Measurements from ENCODE around the gene C1orf115.
"Not testable (repeated sequence)": the region's sequence is repeated elsewhere in the genome, so short reads cannot be mapped to it uniquely, and the experiment has no call there.

C1orf115 gene

DNA sequence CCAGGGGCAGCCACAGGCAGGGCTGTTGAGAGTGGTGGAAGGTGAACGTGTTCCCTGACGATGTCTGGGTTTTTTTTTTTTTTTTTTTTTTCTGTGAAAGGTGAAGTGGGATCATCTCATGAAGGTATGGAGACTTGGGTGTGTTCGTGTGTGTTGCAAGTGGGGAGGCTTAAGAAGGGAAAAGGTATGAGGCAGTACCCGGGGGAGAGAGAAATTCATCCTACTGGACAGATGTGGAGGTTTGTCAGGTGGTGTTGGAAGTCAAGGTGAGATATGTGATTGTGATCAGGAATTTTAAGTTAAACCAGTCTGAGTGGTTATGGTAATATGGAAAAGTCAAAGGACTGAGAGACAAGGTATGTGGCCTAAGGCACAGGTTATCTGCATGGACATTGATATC lies 5.3 kb downstream of the C1orf115 start:
- DNase-seq, result no peak

DNA sequence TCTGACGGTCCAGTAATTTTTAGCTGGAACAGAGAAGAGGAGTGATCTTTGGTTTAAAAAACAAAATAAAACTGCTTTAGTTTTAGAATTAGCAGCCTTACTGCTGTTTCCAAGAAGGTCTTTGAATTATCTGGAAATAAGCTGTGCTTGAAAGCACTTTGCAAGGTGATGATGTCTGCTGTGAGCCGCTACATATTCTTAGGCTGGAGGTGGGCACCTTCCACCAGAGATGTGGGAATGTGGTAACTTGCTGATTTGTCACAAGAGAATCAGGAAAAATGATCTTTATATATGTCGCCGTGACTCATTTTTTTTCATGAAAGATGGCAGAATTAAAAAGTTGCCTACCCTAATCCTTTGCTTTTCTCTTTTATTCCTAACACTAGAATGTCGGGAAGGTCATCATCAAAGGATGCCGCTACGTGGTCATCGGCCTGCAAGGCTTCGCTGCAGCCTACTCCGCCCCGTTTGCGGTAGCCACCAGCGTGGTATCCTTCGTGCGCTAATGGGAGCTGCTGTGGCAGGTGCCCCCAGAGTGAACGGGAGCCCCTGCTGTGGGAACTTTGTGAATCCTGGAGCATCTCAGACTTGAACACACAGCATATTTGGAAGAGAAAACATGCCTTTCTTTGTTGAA lies 6.2 kb downstream of the C1orf115 start:
- DNase-seq, result no peak

DNA sequence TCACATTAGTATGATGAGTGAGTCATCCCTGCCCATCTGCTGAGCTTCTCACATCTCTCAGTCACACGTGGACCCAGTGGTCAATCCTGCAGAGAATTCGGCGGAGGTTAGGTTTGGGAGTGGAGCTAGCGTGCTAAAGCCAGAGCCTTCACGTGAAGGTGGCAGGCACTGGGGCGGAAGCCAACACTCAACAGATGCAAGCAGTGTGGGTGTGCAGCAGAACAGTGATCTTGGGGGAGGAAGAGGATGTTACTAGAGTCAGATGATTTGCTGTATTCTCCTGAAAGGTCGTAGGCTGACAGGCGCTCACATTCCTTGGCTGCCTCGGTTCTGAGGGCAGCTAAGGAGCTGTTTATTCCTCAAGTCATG lies 6.7 kb downstream of the C1orf115 start:
- no peak for DNase-seq

DNA sequence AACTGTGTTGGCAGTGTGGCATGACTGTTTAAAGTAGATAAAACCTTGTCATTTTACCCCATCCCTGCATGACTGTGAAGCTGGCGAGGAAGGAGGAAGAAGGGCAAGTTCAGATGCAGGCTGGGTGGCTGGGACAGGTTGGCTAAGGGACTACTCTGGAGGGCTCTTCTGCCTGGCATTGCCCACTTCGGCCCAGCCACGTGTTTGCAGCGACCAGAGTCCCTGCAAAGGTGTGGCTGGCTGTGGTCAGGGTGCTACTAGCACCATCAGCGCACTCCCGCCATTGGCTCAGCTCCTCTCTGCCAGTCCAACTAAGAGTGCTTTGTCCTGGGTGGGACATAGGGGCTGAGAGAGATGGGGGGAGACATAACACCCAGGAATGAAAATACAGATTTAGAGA lies 7.2 kb downstream of the C1orf115 start:
- no peak for DNase-seq

DNA sequence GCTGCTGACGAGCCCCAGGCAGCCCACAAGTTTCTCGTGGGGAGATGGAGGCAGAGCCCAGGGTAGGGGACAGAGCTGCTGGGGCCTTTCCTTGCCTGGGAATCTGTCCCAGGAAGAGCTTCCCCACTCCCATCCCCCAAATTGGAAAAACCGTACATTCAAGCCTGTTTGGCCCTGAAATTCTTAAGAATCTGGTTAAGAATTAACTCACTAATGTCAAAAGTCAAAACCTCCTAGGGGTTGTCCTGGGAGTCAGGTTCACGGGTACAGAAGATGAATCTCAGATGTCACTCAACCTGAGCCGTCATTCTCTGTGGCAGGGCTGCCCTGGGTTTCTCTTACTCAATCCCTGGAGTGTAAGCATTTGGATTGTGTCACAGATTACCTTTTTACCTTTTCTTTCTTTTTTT lies 8.4 kb downstream of the C1orf115 start:
- DNase-seq, result no peak

DNA sequence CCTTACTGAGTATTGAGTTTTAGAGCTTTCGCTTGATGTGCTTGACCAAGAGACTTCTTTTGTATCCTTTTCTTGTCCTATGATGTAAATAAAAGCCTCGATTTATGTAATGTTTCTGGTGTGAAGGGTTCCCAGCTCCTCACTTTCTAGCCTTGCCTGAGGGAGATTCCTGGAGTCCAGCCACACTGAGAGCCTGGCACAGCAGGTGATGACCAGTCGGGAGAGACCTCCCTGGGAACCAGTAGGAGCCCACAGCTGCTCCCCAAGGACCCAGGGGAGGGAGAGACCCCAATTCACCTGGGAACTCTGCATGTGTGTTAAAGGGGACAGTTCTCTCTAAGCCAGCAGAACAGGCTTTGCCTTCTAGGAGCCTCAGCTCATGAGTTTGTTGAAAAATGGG lies 8.9 kb downstream of the C1orf115 start:
- DNase-seq, result no peak

DNA sequence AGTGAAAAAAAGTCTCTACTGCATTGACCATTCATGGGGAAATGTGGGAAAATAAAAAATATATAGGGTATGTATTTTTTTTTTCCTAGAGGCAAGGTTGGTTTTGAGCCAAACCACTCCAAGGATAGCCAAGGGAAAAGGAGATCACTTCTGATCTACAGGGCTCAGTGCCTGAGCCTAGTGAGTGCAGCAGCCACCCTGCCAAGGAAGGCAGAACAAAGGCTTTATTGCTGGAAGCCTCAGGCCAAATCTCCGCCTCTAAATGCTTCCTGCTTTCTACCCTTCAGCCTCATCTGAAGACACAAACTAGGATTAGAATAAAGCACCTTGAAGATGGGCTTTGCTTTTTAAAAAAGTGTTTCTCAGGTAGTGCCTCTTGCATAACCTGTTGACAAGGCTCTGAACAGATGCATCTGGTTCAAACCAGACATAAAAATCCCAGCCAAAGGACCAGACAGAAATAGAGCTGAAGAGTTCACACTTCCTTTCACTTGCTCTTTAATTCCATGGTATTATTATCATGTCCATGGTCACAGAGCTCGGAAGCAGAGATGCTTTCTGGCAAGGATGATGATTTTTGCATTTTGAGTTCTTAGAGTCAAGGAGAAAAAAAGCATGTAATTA lies 10.5 kb downstream of the C1orf115 start:
- DNase-seq, result no peak

DNA sequence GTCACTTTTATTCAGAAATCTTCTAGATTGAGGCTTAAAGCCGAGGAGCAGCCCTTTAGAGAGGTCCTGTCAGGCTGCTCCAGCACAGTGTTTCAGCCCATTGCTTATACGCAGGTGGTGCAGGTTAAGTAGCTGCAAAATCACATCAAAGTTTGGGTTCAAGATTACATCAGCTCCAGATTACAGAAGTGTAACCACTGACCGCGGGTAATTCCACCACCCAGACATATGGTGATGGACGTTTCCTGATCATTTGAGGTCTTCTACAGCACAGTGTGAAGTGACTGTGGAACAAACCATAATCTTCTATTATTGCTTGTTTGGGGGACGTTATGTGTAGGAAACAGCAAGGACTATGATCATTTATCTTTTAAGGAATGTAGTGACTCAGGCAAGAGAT lies 11.8 kb downstream of the C1orf115 start:
- DNase-seq, result no peak

DNA sequence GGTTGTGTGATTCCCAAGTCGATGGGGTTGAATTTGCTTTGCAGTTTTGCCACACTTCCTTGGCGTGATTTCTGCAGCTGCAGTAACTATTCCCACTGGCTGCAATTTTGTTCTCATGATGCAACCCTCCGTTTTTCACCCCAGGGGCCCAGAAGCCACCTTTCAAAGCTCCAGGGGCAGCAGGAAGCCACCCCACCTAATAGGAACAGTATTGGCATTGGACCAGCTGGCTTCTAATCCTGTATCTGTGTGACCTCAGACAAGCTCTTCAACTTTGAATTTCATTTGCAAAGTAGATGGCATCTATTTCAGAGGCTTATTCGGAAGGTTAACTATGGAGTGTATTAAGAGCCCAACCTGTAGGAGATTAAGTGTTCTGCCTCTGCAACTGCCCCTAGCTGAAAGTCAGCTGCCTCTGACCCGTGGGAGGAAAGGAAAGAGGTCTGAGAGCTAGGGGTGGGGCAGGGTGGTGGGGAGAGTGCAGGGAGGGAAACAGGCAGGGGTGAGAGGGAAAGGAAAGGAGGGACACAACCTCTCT lies 12.6 kb downstream of the C1orf115 start:
- no peak for DNase-seq

DNA sequence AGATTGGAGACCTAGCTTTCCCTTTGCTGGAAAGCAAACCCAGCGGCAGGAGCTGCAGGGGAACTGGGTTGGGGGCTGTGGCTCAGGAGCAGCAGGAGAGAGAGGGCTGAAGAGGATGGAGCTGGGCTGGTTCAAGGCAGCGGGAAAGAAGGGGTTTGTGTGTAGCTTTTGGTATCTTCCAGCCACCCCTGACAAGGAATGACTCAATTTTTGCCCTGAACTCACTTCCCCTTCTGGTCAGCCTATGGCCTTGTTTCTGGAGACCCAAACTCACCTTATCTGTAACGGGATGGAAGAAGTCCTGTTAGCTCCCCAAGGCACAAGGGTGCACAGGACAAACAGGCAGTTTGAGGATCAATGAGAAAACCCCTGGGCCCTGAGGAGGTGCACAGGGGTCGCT lies 13.1 kb downstream of the C1orf115 start:
- DNase-seq, result no peak

DNA sequence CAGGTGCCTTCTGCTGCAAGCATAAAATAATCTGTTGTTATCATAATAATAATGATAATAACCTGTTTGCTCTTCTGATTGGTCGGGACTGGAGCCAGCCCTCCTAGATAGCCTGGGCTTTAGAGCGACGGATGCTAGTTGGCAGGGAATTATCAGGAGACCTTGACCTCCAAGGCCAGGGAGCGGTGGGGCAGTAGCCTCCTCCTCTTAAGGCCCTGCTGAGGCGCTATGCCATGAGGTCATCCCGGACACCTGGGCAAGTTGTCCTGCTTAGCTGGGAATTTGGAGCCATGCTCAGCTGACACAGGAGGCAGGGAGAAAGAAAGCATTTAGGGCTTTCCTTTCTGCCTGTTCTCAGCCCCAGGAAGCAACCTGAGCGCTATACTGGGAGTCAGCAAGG lies 15.6 kb downstream of the C1orf115 start:
- no peak for DNase-seq

DNA sequence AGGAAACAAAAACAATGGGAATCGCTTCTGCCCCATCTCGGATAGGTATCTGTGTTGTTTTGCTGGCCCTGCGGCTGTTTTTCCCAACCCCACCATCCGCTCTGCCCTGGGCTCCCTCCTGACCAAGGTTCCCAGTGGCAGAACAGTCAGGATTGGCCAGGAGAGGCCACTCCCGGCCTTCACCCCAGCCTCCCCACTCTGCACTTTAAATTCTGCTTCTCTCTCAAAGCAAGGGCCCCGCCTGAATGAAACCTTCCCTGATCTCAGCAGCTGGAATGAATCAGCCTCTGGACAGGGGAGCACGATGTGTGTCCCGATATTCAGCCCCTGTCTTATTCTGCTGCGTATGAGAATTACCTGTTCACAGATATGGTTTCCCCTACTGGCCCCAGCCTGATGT lies 16.3 kb downstream of the C1orf115 start:
- no peak for DNase-seq

DNA sequence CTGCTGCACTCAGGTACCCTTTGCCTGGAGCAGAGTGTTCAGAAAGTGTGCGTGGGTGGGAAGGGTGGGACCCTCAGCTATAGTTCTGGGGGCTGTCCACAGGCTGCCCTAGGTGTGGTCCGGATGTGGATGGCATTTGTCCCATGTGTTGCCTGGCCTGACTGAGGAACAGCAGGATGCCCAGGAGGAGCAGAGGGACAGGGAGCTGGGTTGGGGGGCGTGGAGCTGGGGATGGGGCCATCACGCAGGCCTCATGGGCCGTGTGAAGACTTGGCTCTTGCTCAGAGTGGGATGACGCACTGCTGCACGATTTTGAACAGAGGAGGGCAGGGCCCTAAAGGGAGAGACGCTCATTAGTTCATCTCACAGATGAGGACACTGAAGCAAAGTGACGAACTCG lies 17.0 kb downstream of the C1orf115 start:
- DNase-seq, result no peak

DNA sequence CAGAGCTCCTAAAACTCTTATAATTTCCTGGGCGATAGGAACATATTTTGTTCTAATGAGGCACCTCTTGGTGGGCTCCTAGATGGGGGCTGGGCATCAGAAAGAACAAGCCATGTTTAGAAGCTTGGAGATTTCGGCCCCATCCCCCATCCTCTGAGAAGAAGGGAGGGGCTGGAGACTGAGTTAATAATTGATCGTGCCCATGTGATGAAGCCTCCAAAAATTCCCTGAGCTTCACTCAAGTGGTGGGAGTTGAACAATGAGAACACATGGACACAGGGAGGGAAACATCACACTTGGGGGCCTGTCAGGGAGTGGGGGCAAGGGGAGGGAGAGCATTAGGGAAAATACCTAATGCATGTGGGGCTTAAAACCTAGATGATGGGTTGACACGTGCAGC lies 18.1 kb downstream of the C1orf115 start:
- DNase-seq, result no peak

DNA sequence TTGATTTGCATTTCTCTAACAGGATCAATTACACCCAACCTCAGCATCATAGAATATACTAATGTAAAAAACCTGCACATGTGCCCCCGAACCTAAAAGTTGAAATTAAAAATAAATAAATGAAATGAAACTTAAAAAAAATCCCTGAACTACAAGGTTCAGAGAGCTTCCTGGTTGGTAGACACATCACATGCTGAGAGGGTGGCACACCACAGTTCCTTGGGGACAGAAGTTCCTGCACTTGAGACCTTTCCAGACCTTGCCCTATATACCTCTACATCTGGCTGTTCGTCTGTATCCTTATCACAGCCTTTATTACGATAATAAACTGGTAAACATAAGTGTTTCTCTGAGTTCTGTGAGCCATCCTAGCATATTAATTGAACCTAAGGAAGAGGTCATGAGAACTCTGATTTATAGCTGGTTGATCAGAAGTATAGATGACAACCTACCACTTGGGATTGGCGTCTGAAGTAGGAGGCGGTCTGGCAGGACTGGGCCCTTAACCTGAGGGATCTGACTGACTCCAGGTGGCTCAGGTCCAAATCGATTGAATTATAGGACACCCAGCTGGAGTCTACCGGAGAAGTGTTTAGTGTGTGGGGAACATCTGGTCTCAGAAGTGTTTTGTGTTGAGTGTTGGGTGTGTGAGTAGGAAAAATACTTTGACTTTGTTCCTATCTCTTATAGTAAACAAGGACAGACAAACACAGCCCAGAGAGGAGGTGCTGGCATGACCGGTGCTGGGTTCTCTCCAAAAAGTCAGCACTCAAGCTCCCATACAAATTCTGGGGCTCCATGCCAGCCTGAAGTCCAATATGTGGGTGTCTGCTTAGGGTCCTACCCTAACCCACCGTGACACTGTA lies 19.0 kb downstream of the C1orf115 start:
- DNase-seq, result no peak

DNA sequence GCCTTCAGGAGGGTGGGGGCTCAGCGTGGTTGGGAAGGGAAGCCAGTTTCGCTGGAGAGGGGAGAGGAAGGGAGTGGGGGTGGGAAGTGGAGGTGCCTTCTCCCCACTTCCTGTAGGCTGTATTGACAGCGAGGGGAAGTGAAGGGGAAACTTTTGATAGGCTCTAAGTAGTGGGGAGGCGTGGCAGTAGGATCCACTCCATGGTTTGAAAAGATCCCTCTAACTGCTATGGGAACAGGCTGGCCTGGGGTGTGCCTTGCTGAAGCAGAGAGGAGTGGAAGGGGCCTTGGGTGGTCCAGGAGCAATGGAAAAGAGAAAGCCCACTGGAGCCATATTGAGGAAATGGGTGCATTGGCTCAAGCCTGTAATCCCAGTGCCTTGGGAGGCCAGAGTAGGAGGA lies 20.2 kb downstream of the C1orf115 start:
- no peak for DNase-seq

DNA sequence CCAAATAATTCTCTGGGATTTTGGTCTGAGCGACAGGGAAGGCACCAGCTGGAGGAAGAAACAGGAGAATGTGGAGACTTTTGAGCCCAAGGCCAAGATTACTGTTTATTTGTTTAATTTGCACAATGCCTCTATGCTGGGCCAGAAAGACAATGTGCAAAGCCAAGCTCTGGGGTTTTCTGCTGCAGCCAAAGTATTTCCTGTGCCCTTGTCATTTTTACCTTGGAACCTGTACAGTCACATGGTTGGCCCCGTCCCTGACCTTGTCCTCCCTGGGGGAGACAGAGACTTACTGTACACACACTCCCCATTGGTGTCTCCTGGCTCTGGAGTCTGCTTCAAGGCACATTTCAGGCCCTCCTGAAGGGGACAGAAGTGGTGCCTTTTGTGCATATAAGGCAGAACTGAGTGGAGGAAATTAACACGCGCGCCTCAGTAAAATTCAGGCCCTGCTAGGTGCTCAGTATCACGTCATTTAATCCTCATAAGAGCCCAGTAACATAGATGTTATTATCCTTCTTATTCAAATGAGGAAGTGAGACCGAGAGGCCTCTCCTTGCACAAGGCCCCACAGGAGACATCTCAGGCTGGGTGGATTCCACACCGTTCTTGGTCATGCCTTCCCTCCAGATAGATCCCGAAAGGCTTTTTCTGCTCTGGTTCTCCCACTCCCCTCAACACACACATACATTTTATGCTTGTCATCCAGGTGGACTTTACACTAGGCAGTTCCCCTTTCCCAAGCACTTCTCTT lies 21.1 kb downstream of the C1orf115 start:
- DNase-seq, result no peak

DNA sequence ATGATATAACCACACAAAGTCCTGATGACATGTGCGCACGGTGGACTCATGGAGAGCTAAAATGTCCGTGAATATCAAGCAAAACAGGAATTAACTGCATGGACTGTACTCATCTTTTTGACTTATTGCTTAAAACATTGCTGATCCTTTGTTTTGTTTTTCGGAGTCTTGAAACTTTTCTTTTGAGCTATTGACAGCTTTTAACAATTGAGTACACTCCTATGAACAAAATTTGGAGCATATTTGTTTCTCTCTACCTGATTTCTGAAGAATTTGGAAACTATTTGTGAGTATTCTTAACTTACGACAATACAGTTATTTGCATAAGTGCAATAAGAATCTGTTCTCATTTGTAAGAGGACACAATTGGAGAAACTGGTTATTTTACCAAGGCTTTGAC lies 25.8 kb downstream of the C1orf115 start:
- DNase-seq, result not testable (repeated sequence)

DNA sequence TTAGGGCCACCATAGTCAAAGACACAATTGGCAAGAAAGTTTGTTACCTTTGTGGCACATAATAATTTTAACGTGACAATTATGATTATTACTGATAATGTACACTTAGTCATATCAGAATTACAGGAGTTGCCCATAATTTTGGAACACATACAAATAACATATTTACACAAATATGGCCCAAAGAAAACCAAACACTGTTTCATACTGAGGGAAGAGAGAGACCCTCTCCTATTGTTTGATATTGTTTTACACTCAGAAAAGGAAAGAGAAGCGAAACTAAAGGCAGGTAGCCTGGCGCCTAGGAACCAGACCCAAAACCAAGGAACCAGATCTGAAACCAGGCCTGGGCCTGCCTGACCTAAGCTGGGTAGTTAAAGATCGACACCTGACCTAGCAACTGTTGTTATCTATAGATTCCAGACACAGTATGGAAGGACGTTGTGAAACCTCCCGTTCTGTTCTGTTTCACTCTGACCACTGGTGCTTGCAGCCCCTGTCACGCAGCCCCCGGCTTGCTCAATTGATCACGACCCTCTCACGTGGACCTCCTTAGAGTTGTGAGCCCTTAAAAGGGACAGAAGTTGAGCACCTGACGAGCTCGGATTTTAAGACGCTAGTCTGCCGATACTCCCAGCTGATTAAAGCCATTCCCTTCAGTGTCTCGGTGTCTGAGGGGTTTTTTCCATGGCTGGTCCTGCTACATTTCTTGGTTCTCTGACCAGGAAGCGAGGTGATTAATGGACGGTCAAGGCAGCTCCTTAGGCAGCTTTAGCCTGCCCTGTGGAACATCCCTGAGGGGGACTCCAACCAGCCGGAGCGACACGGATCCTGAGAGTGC lies 27.9 kb downstream of the C1orf115 start:
- DNase-seq, result no peak

DNA sequence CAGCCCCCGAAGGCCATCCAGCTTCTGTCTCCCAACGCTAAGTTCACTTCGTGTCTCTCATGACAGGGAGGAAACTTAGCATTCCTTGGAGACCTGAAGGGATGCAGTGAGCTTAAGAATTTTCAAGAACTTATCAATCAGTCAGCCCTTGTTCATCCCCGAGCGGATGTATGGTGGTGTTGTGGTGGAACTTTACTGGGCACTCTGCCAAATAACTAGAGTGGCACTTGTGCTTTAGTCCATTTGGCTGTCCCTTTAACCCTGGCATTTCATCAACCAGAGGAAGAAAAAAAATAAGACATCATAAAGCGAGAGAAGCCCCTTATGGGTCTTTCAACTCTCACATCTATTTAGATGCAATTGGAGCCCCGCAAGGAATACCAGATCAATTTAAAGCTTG lies 31.1 kb downstream of the C1orf115 start:
- not testable (repeated sequence) for DNase-seq

DNA sequence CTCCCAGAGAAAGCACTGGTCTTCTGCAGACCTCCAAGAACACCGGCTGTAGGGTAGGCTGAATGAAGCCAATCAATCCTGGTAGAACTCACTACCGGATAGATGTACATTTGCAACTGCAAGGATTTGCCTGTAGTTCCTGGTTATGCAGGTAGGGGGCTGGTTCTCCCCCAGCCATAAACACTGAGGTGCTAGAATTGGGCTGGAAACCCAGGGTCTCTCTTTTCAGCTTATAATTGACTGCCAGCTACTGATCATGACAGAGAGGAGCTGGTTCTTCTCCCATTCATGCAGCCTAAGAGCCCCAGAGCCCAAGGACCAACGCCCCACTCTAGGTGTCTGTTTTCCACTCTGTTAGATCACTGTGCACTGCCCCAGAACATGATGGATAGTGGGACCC lies 36.5 kb downstream of the C1orf115 start:
- no peak for DNase-seq

DNA sequence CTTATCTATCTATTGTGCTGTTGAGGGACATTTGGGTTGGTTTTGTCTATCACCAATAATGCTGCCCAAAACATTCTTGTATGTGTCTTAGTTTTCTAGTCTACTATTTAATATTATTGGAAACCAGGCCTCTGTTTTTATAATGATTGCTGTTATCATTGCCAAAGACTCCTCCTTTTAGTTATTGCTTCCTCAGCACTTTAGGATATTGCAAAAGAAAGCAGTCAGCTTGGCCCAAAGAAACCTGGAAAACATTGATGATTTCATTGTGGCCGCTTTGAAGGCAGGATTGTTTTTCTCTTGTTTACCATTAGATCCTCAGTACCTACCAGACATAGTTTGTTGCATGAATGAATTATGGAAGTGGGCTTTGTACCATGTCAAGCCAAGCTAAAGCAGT lies 37.4 kb downstream of the C1orf115 start:
- no peak for DNase-seq

All from NCI-H226 (cell line).